HCT116 (cell line): Measurements from ENCODE around the gene TPM3. TPM values are rescaled to one million over a fixed set of nuclear protein-coding genes. Genes with fewer than 3 reads are reported as not detected.

Experiments used
- ATAC-seq: fragments of 200-7000 bp; cut with Tn5 transposase; 2 replicates; pipeline ENCODE4 v1.9.1; 2020; ENCODE audit warnings: mild to moderate bottlenecking, moderate library complexity
- BruUV-seq: library from RNA; stranded (reverse); fragments of 400-500 nt; replicated peaks from 2 replicates; lab custom pipeline; 2021; lab: Mats Ljungman, UMichigan
- CTCF ChIA-PET: fragments of 300-600 bp; sonication (Branson Sonifier 250); formaldehyde crosslinking; loops from one replicate; lab custom pipeline; 2021; ENCODE audit warnings: antibody characterized with exemption; lab: Charles Lee
- POLR2A ChIA-PET: fragments of 300-600, 350-600 bp; sonication (Branson Sonifier 250); formaldehyde crosslinking; loops from one replicate; lab custom pipeline; 2021; ENCODE audit warnings: antibody characterized with exemption; lab: Charles Lee
- RAD21 ChIA-PET, 2 experiments: fragments of 300-600 bp; sonication (Branson Sonifier 250); formaldehyde crosslinking; loops; one replicate each; lab custom pipeline; 2023; ENCODE audit warnings: low total read pairs in 2 of 2; ENCODE audit not compliant: uncharacterized antibody in 2 of 2, unreplicated experiment in 2 of 2, low non-redundant PET in 1 of 2; lab: Charles Lee
- DNase-seq: peaks from one replicate; pipeline ENCODE4 v3.0.0-alpha.2; 2010; ENCODE audit warnings: low read depth, low spot score
- H2AFZ ChIP-seq: fragments of 200-600 bp; shearing (Covaris generic), sonication (generic); 2 replicates; pipeline ENCODE4 v1.6.1; 2017; ENCODE audit warnings: low read depth, mixed run types, mixed read lengths, antibody characterized with exemption, low read length; ENCODE audit not compliant: poor library complexity, severe bottlenecking
- H3K27ac ChIP-seq: 2 replicates; pipeline ENCODE4 v1.5.1; 2012; ENCODE audit warnings: low read depth, low read length
- H3K27me3 ChIP-seq: fragments of 200-600 bp; sonication (generic); 2 replicates; pipeline ENCODE4 v1.6.1; 2016; ENCODE audit warnings: mixed run types, low read length, mixed read lengths; ENCODE audit not compliant: insufficient read depth
- H3K36me3 ChIP-seq, 2 experiments: fragments of 200-500 bp in 1 of 2; fragments of 200-600 bp in 1 of 2; sonication (Bioruptor generic) in 1 of 2; sonication (generic) in 1 of 2; 2 replicates each; pipeline versions ENCODE4 v1.5.1 to v1.6.1; 2014 to 2016; ENCODE audit warnings: low read length in 2 of 2, inconsistent platforms in 1 of 2, mixed read lengths in 1 of 2, mixed run types in 1 of 2; ENCODE audit not compliant: insufficient read depth in 2 of 2, control insufficient read depth in 1 of 2
- H3K4me1 ChIP-seq, 2 experiments: fragments of 200-600 bp in 1 of 2; sonication (generic) in 1 of 2; 2 replicates each; pipeline versions ENCODE4 v1.5.1 to v1.6.1; 2012 to 2017; ENCODE audit warnings: low read length in 2 of 2, inconsistent platforms in 1 of 2, mild to moderate bottlenecking in 1 of 2, mixed read lengths in 1 of 2, mixed run types in 1 of 2, moderate library complexity in 1 of 2; ENCODE audit not compliant: insufficient read depth in 2 of 2, control insufficient read depth in 1 of 2
- H3K4me2 ChIP-seq: fragments of 200-600 bp; sonication (generic); 2 replicates; pipeline ENCODE4 v1.6.1; 2017; ENCODE audit warnings: mixed run types, low read length, mixed read lengths
- H3K4me3 ChIP-seq, 2 experiments: fragments of 200-600 bp in 1 of 2; sonication (generic) in 1 of 2; replicated peaks in 1 of 2; 2 replicates each; pipeline ENCODE4 v1.5.1; 2011 to 2016; ENCODE audit warnings: low read length in 2 of 2, control low read depth in 1 of 2, low read depth in 1 of 2, mild to moderate bottlenecking in 1 of 2, mixed read lengths in 1 of 2, mixed run types in 1 of 2
- H3K79me2 ChIP-seq: fragments of 200-600 bp; sonication (generic); 2 replicates; pipeline ENCODE4 v1.6.1; 2017; ENCODE audit warnings: mild to moderate bottlenecking, mixed run types, low read length, moderate library complexity, mixed read lengths; ENCODE audit not compliant: insufficient read depth
- H3K9ac ChIP-seq: fragments of 200-600 bp; sonication (generic); 2 replicates; pipeline ENCODE4 v1.6.1; 2016; ENCODE audit warnings: low read length, mixed read lengths
- H3K9me2 ChIP-seq: fragments of 200-600 bp; sonication (generic), shearing (Covaris generic); 2 replicates; pipeline ENCODE4 v1.6.1; 2017; ENCODE audit warnings: mixed run types, mild to moderate bottlenecking, moderate library complexity; ENCODE audit not compliant: insufficient read depth
- H3K9me3 ChIP-seq, 2 experiments: fragments of 200-500 bp in 1 of 2; fragments of 200-600 bp in 1 of 2; sonication (Bioruptor generic) in 1 of 2; sonication (generic) in 1 of 2; 2 replicates each; pipeline ENCODE4 v1.6.1; 2014 to 2017; ENCODE audit warnings: low read length in 2 of 2, mixed read lengths in 2 of 2, inconsistent platforms in 1 of 2, low read depth in 1 of 2, mild to moderate bottlenecking in 1 of 2, mixed run types in 1 of 2, moderate library complexity in 1 of 2; ENCODE audit not compliant: control insufficient read depth in 1 of 2, insufficient read depth in 1 of 2
- H4K20me1 ChIP-seq: fragments of 200-600 bp; sonication (generic), shearing (Covaris generic); 2 replicates; pipeline ENCODE4 v1.6.1; 2017; ENCODE audit warnings: mixed run types, mild to moderate bottlenecking, moderate library complexity; ENCODE audit not compliant: insufficient read depth
- CBX3 ChIP-seq: IDR thresholded peaks from 2 replicates; pipeline ENCODE4 v1.6.1; 2012; ENCODE audit warnings: low read depth
- CEBPB ChIP-seq: IDR thresholded peaks from 2 replicates; pipeline ENCODE4 v1.6.1; 2012; ENCODE audit warnings: low read depth
- EGR1 ChIP-seq: IDR thresholded peaks from 2 replicates; pipeline ENCODE4 v1.6.1; 2012; ENCODE audit warnings: low read depth
- ELF1 ChIP-seq: IDR thresholded peaks from 2 replicates; pipeline ENCODE4 v1.6.1; 2012; ENCODE audit warnings: low read depth, borderline replicate concordance
- EZH2 ChIP-seq: fragments of 200-600 bp; sonication (generic); IDR thresholded peaks from 2 replicates; pipeline ENCODE4 v1.6.1; 2017; ENCODE audit warnings: antibody characterized with exemption, mixed run types
- EZH2phosphoT487 ChIP-seq: fragments of 200-600 bp; IDR thresholded peaks from 2 replicates; pipeline ENCODE4 v1.6.1; 2018; ENCODE audit warnings: antibody characterized with exemption, borderline replicate concordance
- FOSL1 ChIP-seq: IDR thresholded peaks from 2 replicates; pipeline ENCODE4 v1.6.1; 2012; ENCODE audit warnings: low read depth
- JUND ChIP-seq: IDR thresholded peaks from 2 replicates; pipeline ENCODE4 v1.6.1; 2012
- POLR2A ChIP-seq: IDR thresholded peaks from 2 replicates; pipeline ENCODE4 v1.7.0; 2011; ENCODE audit warnings: borderline replicate concordance; ENCODE audit not compliant: insufficient read depth, insufficient read length; ENCODE audit errors: extremely low read depth
- POLR2AphosphoS5 ChIP-seq: IDR thresholded peaks from 2 replicates; pipeline ENCODE4 v1.6.1; 2011; ENCODE audit warnings: mild to moderate bottlenecking, low read depth, low read length, moderate library complexity
- RAD21 ChIP-seq: IDR thresholded peaks from 2 replicates; pipeline ENCODE4 v1.6.1; 2012; ENCODE audit warnings: low read depth, mild to moderate bottlenecking
- SIN3A ChIP-seq: IDR thresholded peaks from 2 replicates; pipeline ENCODE4 v1.6.1; 2012; ENCODE audit warnings: low read depth
- SP1 ChIP-seq: IDR thresholded peaks from 2 replicates; pipeline ENCODE4 v1.6.1; 2012; ENCODE audit warnings: low read depth
- SRF ChIP-seq: IDR thresholded peaks from 2 replicates; pipeline ENCODE4 v1.6.1; 2012; ENCODE audit warnings: low read depth
- TCF7L2 ChIP-seq: IDR thresholded peaks from 2 replicates; pipeline ENCODE4 v1.7.0; 2011; ENCODE audit warnings: borderline replicate concordance, inconsistent platforms; ENCODE audit not compliant: insufficient read depth, insufficient read length; ENCODE audit errors: extremely low read depth
- YY1 ChIP-seq: IDR thresholded peaks from 2 replicates; pipeline ENCODE4 v1.6.1; 2011; ENCODE audit warnings: low read length, low read depth, moderate library complexity, mild to moderate bottlenecking; ENCODE audit not compliant: insufficient replicate concordance; ENCODE audit errors: extremely low read depth
- ZFX ChIP-seq: fragments of 450-650 bp; IDR thresholded peaks from 2 replicates; pipeline ENCODE4 v1.6.1; 2017
- ZNF274 ChIP-seq: fragments of 200-500 bp; sonication (Bioruptor generic); IDR thresholded peaks from 2 replicates; pipeline ENCODE4 v1.6.1; 2014; ENCODE audit warnings: mild to moderate bottlenecking, low read depth, low read length, inconsistent platforms
- intact Hi-C: fragments of 100-400 bp; cut with micrococcal nuclease; formaldehyde crosslinking; loops from 2 replicates; pipeline ENCODE4 v1.10.0; 2022
- total RNA-seq: library from RNA; stranded (reverse); gene quantifications from one replicate; pipeline ENCODE4 v1.2.1, GENCODE V29; 2021; ENCODE audit not compliant: unreplicated experiment
- TF ChIP-seq, protein P1 (sequence below): IDR thresholded peaks from 2 replicates; pipeline ENCODE4 v1.6.1; 2012
- TF ChIP-seq, protein P2 (sequence below): IDR thresholded peaks from 2 replicates; pipeline ENCODE4 v1.6.1; 2011; ENCODE audit warnings: mild to moderate bottlenecking, low read length, moderate library complexity; ENCODE audit not compliant: insufficient replicate concordance; ENCODE audit errors: extremely low read depth
- TF ChIP-seq, protein P3 (sequence below), 3 experiments: fragments of 200-600 bp in 1 of 3; sonication (generic) in 1 of 3; IDR thresholded peaks in 2 of 3; conservative IDR thresholded peaks in 1 of 3; 2 replicates each; pipeline ENCODE4 v1.5.1; 2012 to 2017; ENCODE audit warnings: low read depth in 2 of 3, low read length in 2 of 3, antibody characterized with exemption in 1 of 3, borderline replicate concordance in 1 of 3, control low read depth in 1 of 3, mild to moderate bottlenecking in 1 of 3, mixed read lengths in 1 of 3, mixed run types in 1 of 3, moderate library complexity in 1 of 3; ENCODE audit not compliant: insufficient read depth in 1 of 3

TPM3 gene
- total RNA-seq, 1 experiment from 2014 or later, result 457 TPM

DNA sequence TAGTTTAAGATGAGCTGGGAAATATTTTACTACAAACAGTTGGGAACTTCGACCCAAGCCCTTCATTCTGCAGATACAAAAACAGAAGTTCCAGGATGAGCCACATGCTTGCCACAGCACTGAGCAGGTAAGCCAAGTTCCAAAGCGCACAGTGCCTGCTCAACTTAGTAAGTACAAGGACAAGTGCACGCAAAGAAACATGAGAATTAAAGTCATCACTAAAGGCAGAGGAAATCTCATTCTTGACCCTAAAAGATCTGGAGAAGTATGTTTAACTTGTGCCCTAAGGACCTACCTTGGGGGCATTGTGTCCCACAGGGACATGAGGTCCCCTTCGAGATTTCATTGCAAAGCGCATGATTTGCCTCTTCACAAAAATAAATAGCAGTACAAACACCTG, 27.6 kb upstream of the TPM3 start (continued):
- TF ChIP-seq, protein P1, sequence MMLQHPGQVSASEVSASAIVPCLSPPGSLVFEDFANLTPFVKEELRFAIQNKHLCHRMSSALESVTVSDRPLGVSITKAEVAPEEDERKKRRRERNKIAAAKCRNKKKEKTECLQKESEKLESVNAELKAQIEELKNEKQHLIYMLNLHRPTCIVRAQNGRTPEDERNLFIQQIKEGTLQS, result no peak
- TF ChIP-seq, protein P2, sequence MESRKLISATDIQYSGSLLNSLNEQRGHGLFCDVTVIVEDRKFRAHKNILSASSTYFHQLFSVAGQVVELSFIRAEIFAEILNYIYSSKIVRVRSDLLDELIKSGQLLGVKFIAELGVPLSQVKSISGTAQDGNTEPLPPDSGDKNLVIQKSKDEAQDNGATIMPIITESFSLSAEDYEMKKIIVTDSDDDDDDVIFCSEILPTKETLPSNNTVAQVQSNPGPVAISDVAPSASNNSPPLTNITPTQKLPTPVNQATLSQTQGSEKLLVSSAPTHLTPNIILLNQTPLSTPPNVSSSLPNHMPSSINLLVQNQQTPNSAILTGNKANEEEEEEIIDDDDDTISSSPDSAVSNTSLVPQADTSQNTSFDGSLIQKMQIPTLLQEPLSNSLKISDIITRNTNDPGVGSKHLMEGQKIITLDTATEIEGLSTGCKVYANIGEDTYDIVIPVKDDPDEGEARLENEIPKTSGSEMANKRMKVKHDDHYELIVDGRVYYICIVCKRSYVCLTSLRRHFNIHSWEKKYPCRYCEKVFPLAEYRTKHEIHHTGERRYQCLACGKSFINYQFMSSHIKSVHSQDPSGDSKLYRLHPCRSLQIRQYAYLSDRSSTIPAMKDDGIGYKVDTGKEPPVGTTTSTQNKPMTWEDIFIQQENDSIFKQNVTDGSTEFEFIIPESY, result no peak
- TF ChIP-seq POLR2A, result no peak
- TF ChIP-seq CBX3, result no peak
- TF ChIP-seq EZH2, result no peak
- no peak for TF ChIP-seq SRF
- no peak for TF ChIP-seq JUND
- no peak for TF ChIP-seq TCF7L2
- TF ChIP-seq EZH2phosphoT487, result no peak
- no peak for TF ChIP-seq SP1
- no peak for TF ChIP-seq YY1
- TF ChIP-seq ELF1, result no peak
- TF ChIP-seq, all 23 proteins: peak for 0

DNA sequence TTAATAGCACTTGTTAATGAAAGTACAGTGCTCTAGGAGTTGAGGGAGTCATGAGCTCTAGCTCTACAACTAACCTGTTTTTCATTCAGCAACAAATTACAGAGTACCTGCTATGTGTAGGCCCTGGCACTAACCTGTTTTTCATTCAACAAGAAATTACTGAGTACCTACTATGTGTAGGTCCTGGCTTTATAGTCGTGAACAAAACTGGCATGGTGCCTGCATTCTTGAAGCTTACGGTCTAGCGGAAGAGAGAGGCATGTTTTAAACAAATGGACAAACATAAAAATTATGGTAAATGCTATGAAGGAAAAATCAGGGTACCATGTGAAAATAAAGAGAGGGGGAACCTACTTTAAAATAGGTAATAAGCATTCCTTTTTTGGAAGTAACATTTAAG, 26.6 kb upstream of the TPM3 start:
- intact Hi-C loops, result no loop called here
- no peaks in the 10 kb centered on the region for H3K9me3 ChIP-seq
- no peaks in the 10 kb centered on the region for H3K27me3 ChIP-seq
- peak overlapping the region; percentile 95 for H3K9ac ChIP-seq
- no peak for ATAC-seq
- H2AFZ ChIP-seq, result no peak overlapping the region
- CTCF ChIA-PET, result no interaction called here
- POLR2A ChIA-PET, result interaction anchor here (1.2 to 1.5 kb wide), 2 partner anchors 14 to 19 kb away, joined by 3 to 4 read pairs; no protein-coding TSS in a partner anchor
- RAD21 ChIA-PET, result no interaction called here
- DNase-seq, result no peak
- H3K36me3 ChIP-seq, result peaks cover 17 to 36% of the 10 kb centered on the region in 2 experiments; a peak in 2 of 4 replicates
- H3K4me2 ChIP-seq, result peak overlapping the region; percentile 85
- peak overlapping the region in 1 of 2 experiments; percentile 81; a peak in 2 of 4 replicates for H3K4me3 ChIP-seq
- no TSS peak for BruUV-seq
- H3K27ac ChIP-seq, result no peak overlapping the region
- H4K20me1 ChIP-seq, result no peaks in the 10 kb centered on the region
- peaks cover 91% of the 10 kb centered on the region for H3K79me2 ChIP-seq
- peaks cover 8 to 29% of the 10 kb centered on the region in 2 experiments; a peak in 3 of 4 replicates for H3K4me1 ChIP-seq
- H3K9me2 ChIP-seq, result no peaks in the 10 kb centered on the region
- TF ChIP-seq, protein P2, result no peak
- TF ChIP-seq ELF1, result no peak
- TF ChIP-seq ZFX, result no peak
- TF ChIP-seq RAD21, result no peak
- TF ChIP-seq YY1, result no peak
- no peak for TF ChIP-seq EGR1
- no peak for TF ChIP-seq ZNF274
- TF ChIP-seq SP1, result no peak
- no peak for TF ChIP-seq POLR2AphosphoS5
- TF ChIP-seq SIN3A, result no peak
- no peak for TF ChIP-seq TCF7L2
- TF ChIP-seq, protein P3, sequence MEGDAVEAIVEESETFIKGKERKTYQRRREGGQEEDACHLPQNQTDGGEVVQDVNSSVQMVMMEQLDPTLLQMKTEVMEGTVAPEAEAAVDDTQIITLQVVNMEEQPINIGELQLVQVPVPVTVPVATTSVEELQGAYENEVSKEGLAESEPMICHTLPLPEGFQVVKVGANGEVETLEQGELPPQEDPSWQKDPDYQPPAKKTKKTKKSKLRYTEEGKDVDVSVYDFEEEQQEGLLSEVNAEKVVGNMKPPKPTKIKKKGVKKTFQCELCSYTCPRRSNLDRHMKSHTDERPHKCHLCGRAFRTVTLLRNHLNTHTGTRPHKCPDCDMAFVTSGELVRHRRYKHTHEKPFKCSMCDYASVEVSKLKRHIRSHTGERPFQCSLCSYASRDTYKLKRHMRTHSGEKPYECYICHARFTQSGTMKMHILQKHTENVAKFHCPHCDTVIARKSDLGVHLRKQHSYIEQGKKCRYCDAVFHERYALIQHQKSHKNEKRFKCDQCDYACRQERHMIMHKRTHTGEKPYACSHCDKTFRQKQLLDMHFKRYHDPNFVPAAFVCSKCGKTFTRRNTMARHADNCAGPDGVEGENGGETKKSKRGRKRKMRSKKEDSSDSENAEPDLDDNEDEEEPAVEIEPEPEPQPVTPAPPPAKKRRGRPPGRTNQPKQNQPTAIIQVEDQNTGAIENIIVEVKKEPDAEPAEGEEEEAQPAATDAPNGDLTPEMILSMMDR (IDR thresholded peaks at IDR 0.05 in 2 of 3, conservative IDR thresholded peaks at IDR 0.05 in 1 of 3; ENCODE audit: borderline replicate concordance in 1 of 3, insufficient read depth in 1 of 3, low read depth in 2 of 3, low read length in 2 of 3), result no peak
- TF ChIP-seq CEBPB, result no peak
- TF ChIP-seq EZH2, result no peak
- TF ChIP-seq POLR2A, result no peak
- no peak for TF ChIP-seq FOSL1
- TF ChIP-seq CBX3, result no peak
